GM12878 (cell line): ENCODE results near the gene GLS. TPM values are rescaled to one million over a fixed set of nuclear protein-coding genes. Genes with fewer than 3 reads are reported as not detected.

Source experiments
- ATAC-seq: fragments of 200-7000 bp; cut with Tn5 transposase; 3 replicates; pipeline ENCODE4 v1.9.1; 2020; ENCODE audit warnings: mild to moderate bottlenecking, moderate library complexity
- BruUV-seq: library from RNA; stranded (reverse); fragments of 400-500 nt; replicated peaks from 2 replicates; lab custom pipeline; 2021; lab: Mats Ljungman, UMichigan
- CTCF ChIA-PET: fragments of 300-600 bp; sonication (Branson Sonifier 250); formaldehyde crosslinking; extraction: SDS; loops from one replicate; lab custom pipeline; 2021; ENCODE audit warnings: inconsistent platforms; lab: Yijun Ruan, JAX
- POLR2A ChIA-PET: fragments of 350-600 bp; formaldehyde crosslinking; extraction: SDS; loops from one replicate; lab custom pipeline; 2021; ENCODE audit warnings: inconsistent platforms; lab: Charles Lee
- RAD21 ChIA-PET: fragments of 300-600 bp; sonication (Branson Sonifier 250); formaldehyde crosslinking; loops from one replicate; lab custom pipeline; 2023; ENCODE audit warnings: antibody characterized with exemption; ENCODE audit not compliant: unreplicated experiment; lab: Charles Lee
- SMC1A ChIA-PET: fragments of 300-600 bp; sonication (Branson Sonifier 250); formaldehyde crosslinking; loops from one replicate; lab custom pipeline; 2023; ENCODE audit not compliant: unreplicated experiment, uncharacterized antibody; lab: Charles Lee
- DNase-seq: peaks from one replicate; pipeline ENCODE4 v3.0.0-alpha.2; 2011; ENCODE audit warnings: low read depth, low spot score
- FAIRE-seq: peaks from 3 replicates; lab custom pipeline; 2011; peaks lifted over from hg19 to GRCh38; lab: Jason Lieb, UNC
- H2AFZ ChIP-seq: 2 replicates; pipeline ENCODE4 v1.6.0; 2011; ENCODE audit warnings: low read depth, low read length, control low read depth; ENCODE audit not compliant: control insufficient read depth
- H3K27ac ChIP-seq: 2 replicates; pipeline ENCODE4 v1.5.1; 2011; ENCODE audit warnings: control low read depth; ENCODE audit not compliant: control insufficient read depth, insufficient read depth
- H3K27me3 ChIP-seq, 2 experiments: replicated peaks in 1 of 2; 2 replicates each; pipeline versions ENCODE4 v1.6.0 to v1.6.1; 2011; ENCODE audit warnings: low read length in 1 of 2; ENCODE audit not compliant: control insufficient read depth in 2 of 2, insufficient read depth in 2 of 2
- H3K36me3 ChIP-seq, 2 experiments: 2 replicates each; pipeline ENCODE4 v1.5.1; 2011; ENCODE audit warnings: low read length in 1 of 2; ENCODE audit not compliant: control insufficient read depth in 2 of 2, insufficient read depth in 2 of 2
- H3K4me1 ChIP-seq: 2 replicates; pipeline ENCODE4 v1.6.1; 2011; ENCODE audit warnings: mild to moderate bottlenecking, low read length, moderate library complexity, mixed read lengths; ENCODE audit not compliant: control insufficient read depth, insufficient read depth
- H3K4me2 ChIP-seq: 2 replicates; pipeline ENCODE4 v1.6.0; 2011; ENCODE audit warnings: control low read depth; ENCODE audit not compliant: control insufficient read depth, insufficient read depth
- H3K4me3 ChIP-seq: fragments of 200-600 bp; sonication (generic); 2 replicates; pipeline ENCODE4 v1.5.1; 2016
- H3K79me2 ChIP-seq: 2 replicates; pipeline ENCODE4 v1.6.0; 2011; ENCODE audit warnings: low read length; ENCODE audit not compliant: control insufficient read depth, insufficient read depth
- H3K9ac ChIP-seq: 2 replicates; pipeline ENCODE4 v1.8.0; 2011; ENCODE audit warnings: low read length, control low read depth, mixed read lengths; ENCODE audit not compliant: control insufficient read depth, insufficient read depth
- H3K9me3 ChIP-seq: replicated peaks from 3 replicates; pipeline ENCODE4 v1.5.1; 2011; ENCODE audit warnings: mild to moderate bottlenecking, low read length; ENCODE audit not compliant: control insufficient read depth, insufficient read depth
- H4K20me1 ChIP-seq: 2 replicates; pipeline ENCODE4 v1.6.0; 2011; ENCODE audit not compliant: control insufficient read depth, insufficient read depth
- BACH1 ChIP-seq: fragments of 450-650 bp; IDR thresholded peaks from 2 replicates; pipeline ENCODE4 v1.6.1; 2017; ENCODE audit warnings: mild to moderate bottlenecking, borderline replicate concordance
- CBX5 ChIP-seq: sonication (generic); IDR thresholded peaks from 2 replicates; pipeline ENCODE4 v1.6.1; 2016; ENCODE audit warnings: low read depth, moderate library complexity, mild to moderate bottlenecking, inconsistent platforms
- CTCF ChIP-seq, 3 experiments: IDR thresholded peaks in 2 of 3; conservative IDR thresholded peaks in 1 of 3; 2 replicates each; pipeline ENCODE4 v1.5.1; 2011; ENCODE audit warnings: low read depth in 3 of 3, low read length in 3 of 3, mild to moderate bottlenecking in 3 of 3, control low read depth in 2 of 3, moderate library complexity in 2 of 3, inconsistent platforms in 1 of 3, mixed read lengths in 1 of 3; ENCODE audit not compliant: control insufficient read depth in 2 of 3, insufficient read depth in 1 of 3; ENCODE audit errors: extremely low read depth in 1 of 3
- EZH2 ChIP-seq: IDR thresholded peaks from 2 replicates; pipeline ENCODE4 v1.6.1; 2012; ENCODE audit warnings: low read depth, mild to moderate bottlenecking, control low read depth, inconsistent platforms, low read length, borderline replicate concordance; ENCODE audit not compliant: control insufficient read depth
- FOS ChIP-seq: IDR thresholded peaks from 3 replicates; pipeline ENCODE4 v1.6.1; 2011; ENCODE audit warnings: borderline replicate concordance; ENCODE audit not compliant: insufficient read length; ENCODE audit errors: extremely low read depth
- FOXK2 ChIP-seq: fragments of 450-650 bp; IDR thresholded peaks from 2 replicates; pipeline ENCODE4 v1.6.1; 2017; ENCODE audit warnings: mild to moderate bottlenecking, moderate library complexity
- MEF2B ChIP-seq: fragments of 450-650 bp; IDR thresholded peaks from 2 replicates; pipeline ENCODE4 v1.6.1; 2018; ENCODE audit warnings: mild to moderate bottlenecking, moderate library complexity; ENCODE audit not compliant: partially characterized antibody, poor library complexity, severe bottlenecking
- MXI1 ChIP-seq: fragments of 150-350 bp; IDR thresholded peaks from 2 replicates; pipeline ENCODE4 v1.6.1; 2011; ENCODE audit warnings: low read depth, mild to moderate bottlenecking, inconsistent platforms, low read length, improper control_type of control experiment
- MYC ChIP-seq: IDR thresholded peaks from 2 replicates; pipeline ENCODE4 v1.6.1; 2011; ENCODE audit warnings: mild to moderate bottlenecking, low read length, moderate library complexity, inconsistent platforms; ENCODE audit not compliant: insufficient read depth, insufficient replicate concordance, insufficient read length, severe bottlenecking
- NFYB ChIP-seq: IDR thresholded peaks from 2 replicates; pipeline ENCODE4 v1.6.1; 2011; ENCODE audit warnings: low read depth, mild to moderate bottlenecking, low read length, improper control_type of control experiment, moderate library complexity; ENCODE audit not compliant: insufficient read depth
- PML ChIP-seq: IDR thresholded peaks from 2 replicates; pipeline ENCODE4 v1.6.1; 2012; ENCODE audit warnings: low read length, inconsistent platforms
- RAD21 ChIP-seq: IDR thresholded peaks from 2 replicates; pipeline ENCODE4 v1.6.1; 2011; ENCODE audit warnings: mild to moderate bottlenecking, low read depth, low read length, moderate library complexity; ENCODE audit not compliant: insufficient read depth
- RB1 ChIP-seq: fragments of 450-650 bp; formaldehyde crosslinking; IDR thresholded peaks from 2 replicates; pipeline ENCODE4 v1.6.1; 2017; ENCODE audit warnings: mild to moderate bottlenecking, borderline replicate concordance
- SMAD1 ChIP-seq: fragments of 450-650 bp; IDR thresholded peaks from 2 replicates; pipeline ENCODE4 v1.6.1; 2018; ENCODE audit warnings: mild to moderate bottlenecking, low read depth; ENCODE audit not compliant: partially characterized antibody
- SRF ChIP-seq, 2 experiments: IDR thresholded peaks; 2 replicates each; pipeline ENCODE4 v1.6.1; 2011; ENCODE audit warnings: low read depth in 2 of 2, low read length in 2 of 2, mild to moderate bottlenecking in 1 of 2, moderate library complexity in 1 of 2
- ZNF384 ChIP-seq: IDR thresholded peaks from 2 replicates; pipeline ENCODE4 v1.6.1; 2012; ENCODE audit warnings: low read depth, mild to moderate bottlenecking, low read length, improper control_type of control experiment, borderline replicate concordance
- WGBS: methylation state at CpG from one replicate; pipeline ENCODE4 v1.1.6; 2016; ENCODE audit warnings: low lambda C conversion rate; ENCODE audit not compliant: insufficient replicate concordance, insufficient coverage; ENCODE audit errors: missing lambda C conversion rate; 5-methylcytosine and 5-hydroxymethylcytosine counted together
- in situ Hi-C: fragments of 300-500 bp; cut with MboI; formaldehyde crosslinking; loops from 9 replicates; pipeline ENCODE4 v1.14.3; 2018; ENCODE audit warnings: mixed read lengths
- intact Hi-C: fragments of 100-400 bp; cut with micrococcal nuclease; formaldehyde crosslinking; loops from one replicate; pipeline ENCODE4 v1.14.2; 2022; ENCODE audit not compliant: unreplicated experiment
- polyA plus RNA-seq, 11 experiments: library from polyadenylated mRNA; depleted of rRNA in 4 of 11; unstranded in 6 of 11; stranded (reverse) in 5 of 11; fragments of >200 nt; fragmentation: Nextera tagmentation in 4 of 11; fragmentation: Illumina TruSeq in 1 of 11; extraction: Ambion mirVana in 4 of 11; extraction: Trizol in 1 of 11; gene quantifications; 1 replicate in 1 of 11; 2 replicates in 10 of 11; pipeline versions ENCODE4 v1.2.1 to v1.2.3, GENCODE V29; 2011 to 2016; ENCODE audit warnings: inconsistent platforms in 2 of 11, missing spikeins in 2 of 11, low read depth in 1 of 11
- total RNA-seq, 4 experiments: library from RNA; depleted of rRNA in 3 of 4; stranded (reverse); fragments of >200 nt in 3 of 4; fragmentation: Illumina TruSeq in 1 of 4; extraction: Trizol in 1 of 4; gene quantifications; 2 replicates each; pipeline versions ENCODE4 v1.2.1 to v1.2.3, GENCODE V29; 2013 to 2021
- TF ChIP-seq, protein P1 (sequence below): fragments of 450-650 bp; IDR thresholded peaks from 2 replicates; pipeline ENCODE4 v1.6.1; 2017; ENCODE audit warnings: antibody characterized with exemption, mild to moderate bottlenecking, moderate library complexity
- TF ChIP-seq, protein P2 (sequence below): IDR thresholded peaks from 2 replicates; pipeline ENCODE4 v1.6.1; 2011; ENCODE audit warnings: low read depth, mild to moderate bottlenecking, low read length, moderate library complexity, borderline replicate concordance; ENCODE audit errors: extremely low read depth

The GLS gene
- total and polyA plus RNA-seq, 10 of the 15 experiments (the other 5 are each of a cell fraction or from before 2014, with no cell fraction given), result 15.7 to 145 (median 70.8) TPM

DNA sequence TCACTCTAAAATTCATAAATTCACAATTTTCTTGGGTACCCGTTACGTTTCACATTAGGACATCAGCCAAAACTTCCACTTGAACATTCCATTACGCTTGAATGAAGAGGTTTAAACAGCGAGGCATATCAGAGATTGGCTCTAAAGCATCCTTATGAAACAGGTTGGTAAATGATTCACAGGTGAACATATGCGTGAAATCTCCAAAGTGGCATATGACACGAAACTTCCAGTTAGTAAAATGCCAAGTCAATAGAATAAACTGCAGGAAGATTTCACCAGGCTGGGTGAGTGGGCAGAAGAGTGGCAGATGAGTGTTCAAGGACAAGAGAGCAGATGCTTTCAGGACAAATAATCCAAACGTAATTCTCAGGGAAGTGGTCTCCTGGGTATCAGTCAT lies 33.9 kb upstream of the GLS start:
- Histone ChIP-seq H3K4me3 (no peak overlapping the region), H4K20me1 (no peaks in the 10 kb centered on the region), H2AFZ (no peak overlapping the region), H3K4me1 (no peaks in the 10 kb centered on the region), H3K27ac (no peak overlapping the region), H3K9ac (no peak overlapping the region), H3K79me2 (no peaks in the 10 kb centered on the region), H3K9me3 (no peaks in the 10 kb centered on the region), H3K27me3 (no peaks in the 10 kb centered on the region), H3K4me2 (no peak overlapping the region), H3K36me3 (no peaks in the 10 kb centered on the region)
- CTCF ChIA-PET, result no interaction called here
- RAD21 ChIA-PET, result no interaction called here
- TF ChIP-seq MXI1 (no peak), NFYB (no peak), MEF2B (no peak), ZNF384 (no peak), MYC (no peak), BACH1 (no peak), CBX5 (no peak), PML (no peak), SMAD1 (no peak), SRF (IDR thresholded peaks at IDR 0.05; ENCODE audit: low read depth in 2 of 2, low read length in 2 of 2) (no peak), EZH2 (no peak), FOXK2 (no peak), FOS (no peak), CTCF (IDR thresholded peaks at IDR 0.05 in 2 of 3, conservative IDR thresholded peaks at IDR 0.05 in 1 of 3; ENCODE audit: control insufficient read depth in 2 of 3, extremely low read depth in 1 of 3, insufficient read depth in 1 of 3, low read depth in 3 of 3, low read length in 3 of 3) (no peak), RAD21 (no peak), RB1 (no peak)
- TF ChIP-seq, protein P1, sequence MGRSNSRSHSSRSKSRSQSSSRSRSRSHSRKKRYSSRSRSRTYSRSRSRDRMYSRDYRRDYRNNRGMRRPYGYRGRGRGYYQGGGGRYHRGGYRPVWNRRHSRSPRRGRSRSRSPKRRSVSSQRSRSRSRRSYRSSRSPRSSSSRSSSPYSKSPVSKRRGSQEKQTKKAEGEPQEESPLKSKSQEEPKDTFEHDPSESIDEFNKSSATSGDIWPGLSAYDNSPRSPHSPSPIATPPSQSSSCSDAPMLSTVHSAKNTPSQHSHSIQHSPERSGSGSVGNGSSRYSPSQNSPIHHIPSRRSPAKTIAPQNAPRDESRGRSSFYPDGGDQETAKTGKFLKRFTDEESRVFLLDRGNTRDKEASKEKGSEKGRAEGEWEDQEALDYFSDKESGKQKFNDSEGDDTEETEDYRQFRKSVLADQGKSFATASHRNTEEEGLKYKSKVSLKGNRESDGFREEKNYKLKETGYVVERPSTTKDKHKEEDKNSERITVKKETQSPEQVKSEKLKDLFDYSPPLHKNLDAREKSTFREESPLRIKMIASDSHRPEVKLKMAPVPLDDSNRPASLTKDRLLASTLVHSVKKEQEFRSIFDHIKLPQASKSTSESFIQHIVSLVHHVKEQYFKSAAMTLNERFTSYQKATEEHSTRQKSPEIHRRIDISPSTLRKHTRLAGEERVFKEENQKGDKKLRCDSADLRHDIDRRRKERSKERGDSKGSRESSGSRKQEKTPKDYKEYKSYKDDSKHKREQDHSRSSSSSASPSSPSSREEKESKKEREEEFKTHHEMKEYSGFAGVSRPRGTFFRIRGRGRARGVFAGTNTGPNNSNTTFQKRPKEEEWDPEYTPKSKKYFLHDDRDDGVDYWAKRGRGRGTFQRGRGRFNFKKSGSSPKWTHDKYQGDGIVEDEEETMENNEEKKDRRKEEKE, result no peak
- TF ChIP-seq, protein P2, sequence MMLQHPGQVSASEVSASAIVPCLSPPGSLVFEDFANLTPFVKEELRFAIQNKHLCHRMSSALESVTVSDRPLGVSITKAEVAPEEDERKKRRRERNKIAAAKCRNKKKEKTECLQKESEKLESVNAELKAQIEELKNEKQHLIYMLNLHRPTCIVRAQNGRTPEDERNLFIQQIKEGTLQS, result no peak
- SMC1A ChIA-PET, result no interaction called here
- no peak for DNase-seq
- intact Hi-C loops, result loop anchor here (5.0 kb wide), 1 partner anchor 186 kb away; no protein-coding TSS in a partner anchor
- in situ Hi-C loops, result no loop called here
- POLR2A ChIA-PET, result no interaction called here
- BruUV-seq, result no TSS peak
- no peak for ATAC-seq
- no peak for FAIRE-seq
- 67% methylated on average over 7 of the region's 7 CpGs for WGBS
